Skeletal muscle satellite cell (primary cell): Measurements from ENCODE around the gene METTL25B.

Experiments used
- H3K27me3 ChIP-seq: 2 replicates; pipeline ENCODE4 v1.7.0; 2013; ENCODE audit warnings: low read length; ENCODE audit not compliant: control insufficient read depth, insufficient read depth
- H3K36me3 ChIP-seq: 2 replicates; pipeline ENCODE4 v1.7.0; 2013; ENCODE audit warnings: mild to moderate bottlenecking, control low read depth, low read length; ENCODE audit not compliant: insufficient read depth
- H3K4me1 ChIP-seq: 2 replicates; pipeline ENCODE4 v1.7.0; 2013; ENCODE audit warnings: low read length; ENCODE audit not compliant: control insufficient read depth, insufficient read depth
- H3K4me2 ChIP-seq: 2 replicates; pipeline ENCODE4 v1.7.0; 2013; ENCODE audit warnings: mild to moderate bottlenecking, low read length
- H3K4me3 ChIP-seq: 2 replicates; pipeline ENCODE4 v1.7.0; 2013; ENCODE audit warnings: low read length
- H3K9ac ChIP-seq: 2 replicates; pipeline ENCODE4 v1.7.0; 2013; ENCODE audit warnings: mild to moderate bottlenecking, low read depth, low read length, moderate library complexity
- H3K9me3 ChIP-seq: replicated peaks from 2 replicates; pipeline ENCODE4 v1.7.0; 2013; ENCODE audit warnings: mild to moderate bottlenecking, control low read depth, low read length

METTL25B gene

DNA sequence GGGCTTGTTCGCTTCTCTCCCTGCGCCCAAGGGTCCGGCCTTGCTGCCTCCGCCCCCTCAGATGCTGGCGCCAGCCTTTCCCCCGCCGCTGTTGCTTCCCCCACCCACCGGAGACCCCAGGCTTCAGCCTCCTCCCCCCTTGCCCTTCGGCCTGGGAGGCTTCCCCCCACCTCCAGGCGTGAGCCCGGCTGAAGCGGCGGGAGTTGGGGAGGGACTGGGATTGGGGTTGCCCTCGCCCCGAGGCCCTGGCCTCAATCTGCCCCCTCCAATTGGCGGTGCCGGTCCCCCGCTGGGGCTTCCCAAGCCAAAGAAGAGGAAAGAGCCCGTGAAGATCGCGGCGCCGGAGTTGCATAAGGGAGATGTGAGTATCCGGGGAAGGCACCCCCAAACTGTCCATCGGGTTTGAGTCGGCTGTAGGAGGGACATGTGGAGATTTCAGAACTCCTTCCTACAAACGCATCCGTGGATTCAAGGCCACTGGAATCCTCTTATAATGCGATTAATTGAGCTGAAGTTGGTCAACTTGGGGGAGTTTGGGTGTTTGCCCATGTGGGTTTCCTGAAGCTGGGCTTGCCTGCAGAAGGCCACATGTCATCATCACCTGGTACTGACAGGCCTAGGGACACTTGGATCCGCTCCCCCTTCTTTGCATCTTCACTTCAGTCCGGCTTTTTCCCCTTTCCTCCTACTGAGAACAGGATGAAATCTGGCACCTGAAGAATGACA lies 39.8 kb downstream of the METTL25B start:
- Histone ChIP-seq H3K4me3 (peak overlapping the region; percentile 83), H3K4me1 (peaks cover 19% of the 10 kb centered on the region), H3K9ac (peak overlapping the region; percentile 94), H3K9me3 (no peaks in the 10 kb centered on the region), H3K27me3 (no peaks in the 10 kb centered on the region), H3K36me3 (peaks cover 11% of the 10 kb centered on the region), H3K4me2 (peak overlapping the region; percentile 91)

- peaks cover 14% of the 10 kb centered on the region for H3K36me3 ChIP-seq
- H3K4me3 ChIP-seq: peak overlapping the region; percentile 83
- no peaks in the 10 kb centered on the region for H3K9me3 ChIP-seq
- H3K9ac ChIP-seq: peak overlapping the region; percentile 94
- H3K4me2 ChIP-seq: peak overlapping the region; percentile 91
- no peaks in the 10 kb centered on the region for H3K27me3 ChIP-seq
- H3K4me1 ChIP-seq: peaks cover 19% of the 10 kb centered on the region
Measured at GRCh38 chr1:156768610-156769295, 40.5 kb downstream of the METTL25B start.

DNA sequence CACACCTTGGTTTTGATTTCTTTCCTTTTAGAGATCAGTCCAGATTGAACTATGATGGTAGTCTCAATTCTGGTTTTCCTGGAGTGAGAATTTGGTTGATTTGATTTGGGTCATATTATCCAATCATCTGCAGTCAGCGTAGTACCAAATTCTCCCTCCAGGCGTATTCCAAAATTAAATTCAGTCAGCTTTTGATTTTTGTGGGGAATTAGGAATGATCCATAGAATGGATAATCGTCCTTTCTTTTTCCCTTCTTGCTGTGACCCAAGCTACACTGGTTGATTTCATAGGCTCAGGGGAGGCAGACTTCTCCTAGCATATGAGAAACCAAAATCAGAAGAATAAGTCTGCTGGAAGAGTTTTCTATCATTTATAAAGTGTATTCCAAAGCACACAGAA lies 44.0 kb downstream of the METTL25B start:
- Histone ChIP-seq H3K9me3 (no peaks in the 10 kb centered on the region), H3K27me3 (no peaks in the 10 kb centered on the region), H3K4me2 (no peak overlapping the region), H3K9ac (no peak overlapping the region), H3K4me3 (no peak overlapping the region), H3K36me3 (peaks cover 14% of the 10 kb centered on the region), H3K4me1 (peaks cover 9% of the 10 kb centered on the region)

GRCh38 chr1:156772728-156773497 lies 44.6 kb downstream of the METTL25B start:
- no peak overlapping the region for H3K9ac ChIP-seq

GRCh38 chr1:156773607-156774006 lies 45.3 kb downstream of the METTL25B start:
- Histone ChIP-seq H3K4me3 (no peak overlapping the region), H3K9me3 (no peaks in the 10 kb centered on the region), H3K27me3 (no peaks in the 10 kb centered on the region), H3K36me3 (peaks cover 14% of the 10 kb centered on the region), H3K4me2 (no peak overlapping the region), H3K9ac (no peak overlapping the region), H3K4me1 (peaks cover 7% of the 10 kb centered on the region)

More at GRCh38 chr1:156772728-156773497, 44.6 kb downstream of the METTL25B start:
- Histone ChIP-seq H3K36me3 (peaks cover 14% of the 10 kb centered on the region), H3K4me2 (no peak overlapping the region), H3K27me3 (no peaks in the 10 kb centered on the region), H3K4me3 (no peak overlapping the region), H3K4me1 (peaks cover 9% of the 10 kb centered on the region), H3K9me3 (no peaks in the 10 kb centered on the region)

DNA sequence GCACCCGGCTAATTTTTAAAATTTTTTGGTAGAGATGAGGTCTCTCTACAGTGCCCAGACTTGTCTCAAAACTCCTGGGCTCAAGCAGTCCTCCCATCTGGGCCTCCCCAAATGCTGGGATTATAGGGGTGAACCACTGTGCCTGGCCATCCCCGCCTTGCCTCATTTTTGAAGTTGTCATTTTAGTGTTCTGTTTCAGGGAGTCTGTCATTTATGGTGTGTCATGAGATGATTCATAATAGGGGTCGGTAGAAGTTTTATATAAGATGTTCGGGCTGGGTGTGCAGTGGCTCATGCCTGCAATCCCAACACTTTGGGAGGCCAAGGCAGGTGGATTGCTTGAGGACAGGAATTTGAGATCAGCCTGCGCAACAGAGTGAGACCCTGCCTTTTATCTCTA lies 47.5 kb downstream of the METTL25B start:
- Histone ChIP-seq H3K27me3 (no peaks in the 10 kb centered on the region), H3K9me3 (no peaks in the 10 kb centered on the region), H3K4me2 (no peak overlapping the region), H3K4me1 (peaks cover 1% of the 10 kb centered on the region), H3K4me3 (no peak overlapping the region), H3K36me3 (peaks cover 10% of the 10 kb centered on the region), H3K9ac (no peak overlapping the region)

GRCh38 chr1:156776942-156777341 lies 48.7 kb downstream of the METTL25B start:
- H3K27me3 ChIP-seq: no peaks in the 10 kb centered on the region
- no peaks in the 10 kb centered on the region for H3K9me3 ChIP-seq
- no peak overlapping the region for H3K4me3 ChIP-seq
- H3K4me1 ChIP-seq: peaks cover 13% of the 10 kb centered on the region
- peaks cover 4% of the 10 kb centered on the region for H3K36me3 ChIP-seq
- H3K4me2 ChIP-seq: no peak overlapping the region
- no peak overlapping the region for H3K9ac ChIP-seq

GRCh38 chr1:156777573-156777972 lies 49.3 kb downstream of the METTL25B start:
- peaks cover 16% of the 10 kb centered on the region for H3K4me1 ChIP-seq
- no peak overlapping the region for H3K4me2 ChIP-seq
- H3K27me3 ChIP-seq: no peaks in the 10 kb centered on the region
- H3K9me3 ChIP-seq: no peaks in the 10 kb centered on the region
- no peak overlapping the region for H3K9ac ChIP-seq
- no peak overlapping the region for H3K4me3 ChIP-seq
- peaks cover 10% of the 10 kb centered on the region for H3K36me3 ChIP-seq

DNA sequence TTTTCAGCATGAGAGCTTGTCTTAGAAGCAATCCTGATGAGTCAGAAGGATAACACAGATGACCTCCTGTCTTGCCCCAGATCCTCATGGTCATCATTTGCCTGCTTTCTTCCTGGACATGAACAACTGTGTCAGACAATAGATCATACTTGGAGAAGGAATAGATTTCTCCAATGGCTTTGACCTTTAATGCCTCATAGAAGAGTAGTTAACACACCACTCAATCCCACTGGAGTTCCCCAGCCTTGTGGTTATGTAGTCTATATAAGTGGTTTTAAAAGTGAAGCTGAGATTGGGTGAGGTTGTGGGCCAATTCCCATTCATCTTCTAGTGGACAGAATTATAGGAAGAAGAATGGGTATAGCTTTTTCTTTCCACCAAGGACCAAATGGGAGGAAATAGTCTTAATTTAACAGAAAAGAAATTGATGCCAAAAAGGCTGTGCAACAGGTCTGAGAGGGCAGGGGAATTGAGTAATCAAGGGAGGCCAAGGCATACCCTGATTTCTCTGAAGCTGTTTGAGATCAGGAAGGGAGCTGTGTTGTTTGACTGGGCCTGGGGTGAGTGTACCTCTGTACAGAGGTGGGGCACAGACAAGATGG lies 53.4 kb downstream of the METTL25B start:
- no peak overlapping the region for H3K9ac ChIP-seq

GRCh38 chr1:156785458-156785857 lies 57.2 kb downstream of the METTL25B start:
- Histone ChIP-seq H3K4me3 (no peak overlapping the region), H3K36me3 (peaks cover 53% of the 10 kb centered on the region), H3K27me3 (no peaks in the 10 kb centered on the region), H3K4me2 (no peak overlapping the region), H3K4me1 (peaks cover 16% of the 10 kb centered on the region), H3K9me3 (no peaks in the 10 kb centered on the region), H3K9ac (no peak overlapping the region)

More for the DNA sequence above, 53.4 kb downstream of the METTL25B start:
- Histone ChIP-seq H3K4me2 (peak overlapping the region; percentile 15), H3K9me3 (no peaks in the 10 kb centered on the region), H3K27me3 (no peaks in the 10 kb centered on the region), H3K36me3 (peaks cover 34% of the 10 kb centered on the region), H3K4me1 (peaks cover 16% of the 10 kb centered on the region), H3K4me3 (no peak overlapping the region)
